Smooth muscle cell (in vitro differentiated cells): ENCODE measurements around the gene HMCN2. TPM values are rescaled to one million over a fixed set of nuclear protein-coding genes. Genes with fewer than 3 reads are reported as not detected.

Experiments
- DNase-seq: peaks from one replicate; lab custom pipeline; 2025; ENCODE audit not compliant: unreplicated experiment; lab: John Stamatoyannopoulos, UW
- H2AFZ ChIP-seq: fragments of 200-600 bp; sonication (generic); 2 replicates; pipeline ENCODE4 v1.6.0; 2016; ENCODE audit warnings: antibody characterized with exemption, low read depth, mild to moderate bottlenecking
- H3F3A ChIP-seq: fragments of 200-600 bp; sonication (generic); 2 replicates; pipeline ENCODE4 v1.6.0; 2017; ENCODE audit warnings: antibody characterized with exemption, low read depth
- H3K27ac ChIP-seq: fragments of 200-600 bp; sonication (generic); 2 replicates; pipeline ENCODE4 v1.5.1; 2016; ENCODE audit warnings: low read depth, mild to moderate bottlenecking
- H3K27me3 ChIP-seq: fragments of 200-600 bp; sonication (generic); 2 replicates; pipeline ENCODE4 v1.6.1; 2016; ENCODE audit warnings: low read depth, mild to moderate bottlenecking
- H3K36me3 ChIP-seq: fragments of 200-600 bp; sonication (generic); 2 replicates; pipeline ENCODE4 v1.5.1; 2016; ENCODE audit warnings: low read depth
- H3K4me1 ChIP-seq: fragments of 200-600 bp; sonication (generic); 2 replicates; pipeline ENCODE4 v1.5.1; 2016; ENCODE audit warnings: low read depth
- H3K4me2 ChIP-seq: fragments of 200-600 bp; sonication (generic); 2 replicates; pipeline ENCODE4 v1.6.0; 2016; ENCODE audit warnings: mild to moderate bottlenecking
- H3K4me3 ChIP-seq: fragments of 200-600 bp; sonication (generic); 2 replicates; pipeline ENCODE4 v1.5.1; 2016; ENCODE audit warnings: mild to moderate bottlenecking
- H3K79me2 ChIP-seq: fragments of 200-600 bp; sonication (generic); 2 replicates; pipeline ENCODE4 v1.6.0; 2016; ENCODE audit warnings: low read depth, mild to moderate bottlenecking
- H3K9ac ChIP-seq: fragments of 200-600 bp; sonication (generic); 2 replicates; pipeline ENCODE4 v1.6.0; 2016; ENCODE audit warnings: low read depth
- H3K9me3 ChIP-seq: fragments of 200-600 bp; sonication (generic); replicated peaks from 2 replicates; pipeline ENCODE4 v1.5.1; 2016; ENCODE audit warnings: low read depth
- H4K20me1 ChIP-seq: fragments of 200-600 bp; sonication (generic); 2 replicates; pipeline ENCODE4 v1.6.0; 2016; ENCODE audit warnings: low read depth
- CTCF ChIP-seq: fragments of 200-600 bp; sonication (generic); IDR thresholded peaks from 2 replicates; pipeline ENCODE4 v1.5.1; 2017; ENCODE audit warnings: borderline replicate concordance, mild to moderate bottlenecking, antibody characterized with exemption; ENCODE audit not compliant: insufficient read depth, poor library complexity, severe bottlenecking
- WGBS: methylation state at CpG from one replicate; pipeline ENCODE4 v1.1.7; 2016; ENCODE audit warnings: low lambda C conversion rate; 5-methylcytosine and 5-hydroxymethylcytosine counted together
- polyA plus RNA-seq: library from polyadenylated mRNA; unstranded; fragments of >200 nt; fragmentation: Nextera tagmentation; extraction: Ambion mirVana; gene quantifications from 2 replicates; pipeline ENCODE4 v1.2.1, GENCODE V29; 2016
- total RNA-seq: library from RNA; depleted of rRNA; stranded (reverse); fragments of >200 nt; gene quantifications from 2 replicates; pipeline ENCODE4 v1.2.3, GENCODE V29; 2014

The HMCN2 gene
- total and polyA plus RNA-seq, 2 experiments from 2014 or later: under 0.01 TPM; not detected in 1

- no peaks in the 10 kb centered on the region for H3K9me3 ChIP-seq
- H3K4me1 ChIP-seq: no peaks in the 10 kb centered on the region
- no peak overlapping the region for H3K9ac ChIP-seq
- H3K36me3 ChIP-seq: no peaks in the 10 kb centered on the region
- no peak for DNase-seq
- 97% methylated on average over 16 of the region's 17 CpGs for WGBS
- no peak for TF ChIP-seq CTCF
- H3K27ac ChIP-seq: no peak overlapping the region
- H3F3A ChIP-seq: no peaks in the 10 kb centered on the region
- no peaks in the 10 kb centered on the region for H4K20me1 ChIP-seq
- no peak overlapping the region for H3K4me3 ChIP-seq
- H3K79me2 ChIP-seq: no peaks in the 10 kb centered on the region
- H2AFZ ChIP-seq: no peak overlapping the region
- no peaks in the 10 kb centered on the region for H3K27me3 ChIP-seq
- H3K4me2 ChIP-seq: no peak overlapping the region
Observed at GRCh38 chr9:130377612-130378011, 112.1 kb downstream of the HMCN2 start.

- Histone ChIP-seq H3K9ac (no peak overlapping the region), H3F3A (no peaks in the 10 kb centered on the region), H3K27ac (no peak overlapping the region), H2AFZ (no peak overlapping the region), H3K27me3 (no peaks in the 10 kb centered on the region), H3K36me3 (no peaks in the 10 kb centered on the region), H3K4me2 (no peak overlapping the region), H4K20me1 (no peaks in the 10 kb centered on the region), H3K4me1 (no peaks in the 10 kb centered on the region), H3K4me3 (no peak overlapping the region), H3K79me2 (no peaks in the 10 kb centered on the region), H3K9me3 (no peaks in the 10 kb centered on the region)
- no peak for TF ChIP-seq CTCF
- 91% methylated on average over 20 of the region's 20 CpGs for WGBS
- DNase-seq: no peak
Observed at GRCh38 chr9:130378875-130379648, 113.5 kb downstream of the HMCN2 start.

- no peaks in the 10 kb centered on the region for H4K20me1 ChIP-seq
- H3F3A ChIP-seq: no peaks in the 10 kb centered on the region
- no peak overlapping the region for H3K27ac ChIP-seq
- no peak for TF ChIP-seq CTCF
- H3K27me3 ChIP-seq: no peaks in the 10 kb centered on the region
- no peak overlapping the region for H2AFZ ChIP-seq
- no peak overlapping the region for H3K9ac ChIP-seq
- no peaks in the 10 kb centered on the region for H3K36me3 ChIP-seq
- DNase-seq: no peak
- H3K4me2 ChIP-seq: no peak overlapping the region
- H3K4me1 ChIP-seq: no peaks in the 10 kb centered on the region
- H3K9me3 ChIP-seq: no peaks in the 10 kb centered on the region
- 95% methylated on average over 5 of the region's 5 CpGs for WGBS
- no peaks in the 10 kb centered on the region for H3K79me2 ChIP-seq
- H3K4me3 ChIP-seq: no peak overlapping the region
Observed at GRCh38 chr9:130379649-130379970, 114.0 kb downstream of the HMCN2 start.

GRCh38 chr9:130380920-130381469 lies 115.4 kb downstream of the HMCN2 start:
- TF ChIP-seq CTCF: no peak
- Histone ChIP-seq H3K9me3 (no peaks in the 10 kb centered on the region), H3K4me1 (no peaks in the 10 kb centered on the region), H3K4me2 (no peak overlapping the region), H2AFZ (no peak overlapping the region), H3K36me3 (no peaks in the 10 kb centered on the region), H3F3A (no peaks in the 10 kb centered on the region), H3K27ac (no peak overlapping the region), H3K79me2 (no peaks in the 10 kb centered on the region), H4K20me1 (no peaks in the 10 kb centered on the region), H3K9ac (no peak overlapping the region), H3K27me3 (no peaks in the 10 kb centered on the region), H3K4me3 (no peak overlapping the region)
- no peak for DNase-seq
- 90% methylated on average over 6 of the region's 6 CpGs for WGBS
